GM21423 (cell line): ENCODE measurements around the gene AATK.

Experiments used
- ATAC-seq: cut with Tn5 transposase; IDR thresholded peaks from one replicate; pipeline ENCODE4 v1.9.1; 2021; ENCODE audit warnings: mild to moderate bottlenecking, moderate library complexity; ENCODE audit not compliant: unreplicated experiment

The AATK gene

DNA sequence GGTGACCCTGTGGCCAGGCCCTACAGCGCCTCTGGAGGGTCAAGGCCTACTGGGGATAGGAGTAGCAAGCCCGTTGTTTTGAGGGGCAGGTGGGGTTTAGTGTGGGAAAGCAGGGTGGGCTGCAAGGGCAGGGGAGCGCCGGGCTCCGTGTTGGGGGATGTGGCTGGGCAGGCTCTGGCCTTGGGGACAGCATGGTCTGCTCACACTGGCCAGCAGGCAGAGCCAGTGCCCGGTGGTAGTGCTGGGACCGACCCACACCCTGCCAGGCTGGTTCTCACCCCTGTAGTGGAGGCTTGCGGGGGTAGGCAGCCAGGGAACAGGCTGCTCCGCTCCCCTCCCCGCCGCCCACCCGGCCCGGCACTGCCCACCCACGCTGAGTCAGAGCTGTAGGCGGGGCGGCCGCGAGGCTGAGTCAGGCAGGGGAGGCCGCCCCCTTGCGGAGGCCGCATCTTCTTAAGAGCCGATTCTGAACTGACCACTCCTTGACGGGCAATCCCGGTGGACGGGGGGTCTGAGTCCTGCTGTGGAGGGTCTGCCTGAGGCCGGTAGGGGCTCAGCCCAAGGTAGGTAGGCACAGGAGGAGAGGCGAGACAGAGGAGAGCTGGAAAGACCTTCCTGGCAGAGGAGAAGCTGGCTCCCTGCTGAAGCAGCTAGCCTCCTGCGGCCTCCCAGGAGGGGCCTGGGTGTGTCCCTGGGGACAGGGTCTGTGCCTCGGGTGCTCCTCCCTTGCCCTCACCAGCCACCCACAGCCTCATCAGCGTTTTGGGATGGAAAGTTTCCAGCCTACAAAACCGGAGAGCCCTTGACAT, 68.7 kb downstream of the AATK start:
- ATAC-seq, result no peak

DNA sequence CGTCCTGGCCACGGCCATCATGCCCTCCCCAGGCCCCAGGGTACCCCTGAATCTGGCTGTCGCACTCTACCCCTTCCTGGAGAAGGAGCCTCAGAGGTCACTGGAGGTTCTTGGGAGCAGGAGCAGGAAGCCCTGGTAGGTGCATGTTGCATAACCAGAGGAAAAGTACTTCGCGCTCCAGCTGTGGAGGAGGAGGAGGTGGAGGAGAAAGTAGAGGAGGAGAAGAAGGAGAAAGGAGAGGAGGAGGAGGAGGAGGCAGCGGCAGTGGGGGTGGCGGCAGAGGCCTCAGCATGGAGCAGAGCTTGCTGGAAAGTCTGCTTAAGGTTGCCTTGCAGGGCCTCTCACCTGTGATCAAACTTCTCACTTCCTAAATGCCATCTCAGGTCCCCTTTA, 69.3 kb downstream of the AATK start:
- ATAC-seq, result no peak

DNA sequence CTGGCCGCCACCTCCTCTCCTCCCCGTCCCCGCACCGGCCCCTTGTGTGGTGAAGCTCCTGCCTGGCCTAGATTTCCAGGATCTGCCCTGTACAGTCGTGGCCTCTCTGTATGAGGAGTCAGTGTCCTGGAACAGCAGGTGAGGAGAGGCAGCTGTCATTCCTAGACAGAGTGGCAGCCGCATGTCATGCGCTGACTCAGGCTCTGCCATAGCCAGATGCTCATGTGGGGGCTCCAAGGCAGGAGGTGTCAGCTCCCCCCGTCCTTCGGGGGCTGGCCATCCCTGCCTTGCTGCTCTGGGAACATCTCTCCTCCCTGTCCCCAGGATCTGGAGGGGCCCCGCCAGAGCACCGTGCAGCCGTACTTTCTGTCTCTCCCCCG, 70.6 kb downstream of the AATK start:
- ATAC-seq, result no peak

DNA sequence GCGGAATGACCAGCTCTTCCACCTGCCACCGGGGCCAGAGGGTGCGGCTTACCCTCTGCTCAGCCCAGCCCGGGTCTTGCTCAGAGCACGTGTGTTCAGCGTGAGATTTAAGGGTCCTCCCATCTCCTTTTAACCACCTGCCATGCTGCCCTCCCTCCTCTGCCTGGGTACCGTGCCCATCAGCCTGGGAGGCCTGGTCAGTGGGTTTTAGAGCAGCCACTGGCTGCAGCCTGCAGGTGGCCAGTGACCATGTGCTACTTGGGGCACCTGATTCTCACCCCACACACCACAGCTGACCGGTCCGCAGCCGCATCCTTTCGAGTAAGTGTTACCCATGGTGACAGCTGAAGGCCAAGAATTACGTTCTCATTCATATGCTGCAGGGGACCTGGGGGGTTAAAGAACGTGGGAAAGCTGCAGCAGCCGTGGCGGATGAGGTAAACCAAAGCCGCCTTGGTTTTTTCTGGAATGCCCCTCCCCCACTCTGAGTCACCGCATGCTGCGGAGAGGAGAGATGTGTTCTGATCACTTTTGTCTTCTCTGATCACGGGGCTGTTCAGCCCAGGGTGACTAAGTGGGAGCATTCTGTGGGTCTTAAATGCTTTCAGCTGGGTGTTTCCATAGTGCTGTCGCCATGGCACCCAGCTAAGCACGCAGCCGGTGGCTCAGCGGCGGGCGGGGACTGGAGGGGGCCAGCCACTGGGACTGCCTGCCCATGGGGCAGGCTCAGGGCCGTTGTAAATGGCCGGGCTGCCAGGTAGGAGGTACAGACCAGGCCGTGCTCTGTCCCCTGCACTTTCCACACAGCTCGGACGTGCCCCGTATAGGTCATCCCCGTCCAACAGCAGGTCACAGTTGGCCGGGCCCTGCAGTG, 71.3 kb downstream of the AATK start:
- no peak for ATAC-seq

DNA sequence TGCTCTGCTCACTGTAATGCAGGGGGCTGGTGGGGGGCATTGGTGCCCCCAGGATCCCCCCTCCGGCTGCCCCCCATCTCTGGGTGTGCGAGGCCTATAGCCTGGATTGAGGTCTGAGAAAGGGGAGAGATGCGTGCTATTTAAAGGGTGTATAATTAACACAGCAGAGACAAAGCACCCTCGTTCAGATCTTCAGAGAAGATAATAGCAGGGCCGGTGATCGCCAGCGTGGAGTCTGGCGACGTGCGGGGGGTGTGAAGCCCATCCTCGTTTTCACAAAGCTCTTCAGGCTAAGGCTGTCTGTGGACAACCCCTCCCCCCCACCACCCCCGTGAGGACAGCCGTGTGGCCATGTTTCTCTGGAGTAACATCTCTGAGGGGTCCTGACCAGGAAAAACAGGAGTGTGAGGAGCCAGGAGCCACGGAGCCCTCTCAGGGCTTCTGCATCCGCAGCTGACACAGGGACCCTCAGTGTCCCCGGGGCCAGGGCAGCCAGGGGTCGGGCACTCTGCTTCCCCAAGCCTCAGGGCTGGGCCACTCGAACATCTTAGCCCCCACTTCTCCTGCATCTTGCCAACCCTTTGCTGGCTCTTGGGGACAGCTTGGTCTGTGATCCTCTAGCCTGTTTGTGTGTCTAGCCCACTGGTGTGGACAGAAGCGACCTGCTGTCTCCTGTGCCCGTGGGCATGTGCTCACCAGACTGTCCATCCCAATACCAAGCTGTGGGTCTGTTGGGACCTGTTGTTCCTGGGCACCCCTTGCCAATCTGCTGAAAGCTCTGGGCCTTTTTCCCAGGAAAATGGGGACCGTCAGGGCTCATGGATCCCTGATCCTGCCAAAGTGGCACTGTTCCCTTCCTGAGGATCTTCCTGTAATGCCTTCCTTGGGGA, 72.2 kb downstream of the AATK start:
- ATAC-seq, result no peak

DNA sequence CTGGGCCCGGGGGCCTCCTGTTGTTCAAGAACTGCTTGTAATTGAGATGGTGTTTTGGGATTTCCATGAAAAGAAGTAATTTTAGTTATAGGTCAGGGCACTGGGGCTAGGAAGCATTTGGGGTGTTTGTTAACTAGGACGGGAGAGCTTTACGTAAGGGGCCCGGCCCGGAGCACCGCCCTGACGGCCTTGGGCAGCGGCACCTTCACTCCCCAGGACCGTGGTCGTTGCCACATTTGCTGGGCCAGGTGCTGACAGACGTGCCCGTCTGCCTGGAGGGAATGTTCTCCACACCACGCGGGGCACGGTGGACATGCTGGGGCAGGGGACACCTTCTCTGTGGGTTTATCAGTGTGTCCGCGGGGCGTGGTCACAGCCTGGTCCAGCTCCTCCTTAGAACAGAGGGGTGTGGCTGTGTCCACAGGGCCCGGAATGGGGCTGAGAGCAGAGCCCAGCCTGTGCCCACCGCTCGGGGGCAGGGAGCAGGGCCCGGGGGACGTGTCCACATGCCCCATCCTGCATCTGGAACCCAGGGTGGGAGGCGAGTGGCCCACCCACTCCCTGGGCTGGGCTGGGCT, 73.4 kb downstream of the AATK start:
- no peak for ATAC-seq

DNA sequence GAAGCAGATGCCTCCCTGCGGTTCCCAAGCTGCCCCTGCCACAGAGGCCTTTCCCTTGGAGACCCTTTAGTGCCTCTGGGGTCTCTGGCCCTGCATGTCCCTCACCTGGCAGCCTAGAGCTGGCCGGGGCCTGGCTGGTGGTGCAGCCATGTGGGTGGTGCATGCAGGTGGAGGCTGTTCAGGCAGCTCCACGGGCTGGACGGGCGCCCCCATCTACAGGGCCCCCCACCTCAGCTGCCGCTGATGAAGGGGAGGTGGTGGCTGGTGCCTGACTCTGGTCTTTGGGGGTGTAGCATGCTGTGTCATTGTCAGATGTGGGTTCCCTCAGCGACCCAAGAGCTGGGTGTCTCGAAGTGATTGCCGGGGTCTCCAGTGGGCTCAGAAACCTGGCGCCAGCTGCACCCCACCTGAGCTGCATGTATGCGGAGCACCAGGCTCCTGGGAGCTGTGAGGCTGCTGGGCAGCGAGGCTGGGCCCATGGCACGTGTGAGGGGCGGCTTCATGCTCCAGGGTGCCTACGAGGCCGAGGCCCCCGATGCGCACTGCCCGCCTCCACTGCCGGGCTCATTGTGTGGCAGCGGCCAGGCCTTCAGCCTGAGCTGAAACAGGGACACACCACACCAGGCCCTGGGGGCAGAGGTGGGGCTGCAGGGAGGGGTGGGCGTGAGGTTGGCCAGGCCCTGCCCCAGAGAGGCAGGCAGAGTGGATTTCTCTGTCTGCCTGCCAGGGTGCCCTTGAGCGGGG, 74.1 kb downstream of the AATK start:
- ATAC-seq, result no peak

DNA sequence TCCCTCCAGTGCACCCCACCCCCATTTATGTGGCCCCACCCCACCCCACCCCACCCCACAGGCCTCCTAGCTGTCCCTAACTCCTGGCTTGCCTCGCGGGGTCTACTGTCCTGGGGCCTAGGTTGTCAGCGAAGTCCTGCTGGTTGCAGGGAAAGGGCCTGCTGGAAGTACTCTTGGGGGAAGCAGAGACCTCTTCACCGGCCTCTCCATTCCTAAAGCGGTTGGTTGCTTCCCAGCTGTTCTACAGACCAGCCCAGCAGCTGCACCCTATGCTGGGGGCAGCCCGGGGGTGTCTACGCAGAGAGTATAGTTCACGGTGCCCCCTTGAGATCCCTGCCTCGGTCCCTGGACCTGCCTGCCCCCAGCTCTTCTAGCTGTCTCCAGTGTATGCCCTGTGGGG, 74.9 kb downstream of the AATK start:
- ATAC-seq, result no peak

DNA sequence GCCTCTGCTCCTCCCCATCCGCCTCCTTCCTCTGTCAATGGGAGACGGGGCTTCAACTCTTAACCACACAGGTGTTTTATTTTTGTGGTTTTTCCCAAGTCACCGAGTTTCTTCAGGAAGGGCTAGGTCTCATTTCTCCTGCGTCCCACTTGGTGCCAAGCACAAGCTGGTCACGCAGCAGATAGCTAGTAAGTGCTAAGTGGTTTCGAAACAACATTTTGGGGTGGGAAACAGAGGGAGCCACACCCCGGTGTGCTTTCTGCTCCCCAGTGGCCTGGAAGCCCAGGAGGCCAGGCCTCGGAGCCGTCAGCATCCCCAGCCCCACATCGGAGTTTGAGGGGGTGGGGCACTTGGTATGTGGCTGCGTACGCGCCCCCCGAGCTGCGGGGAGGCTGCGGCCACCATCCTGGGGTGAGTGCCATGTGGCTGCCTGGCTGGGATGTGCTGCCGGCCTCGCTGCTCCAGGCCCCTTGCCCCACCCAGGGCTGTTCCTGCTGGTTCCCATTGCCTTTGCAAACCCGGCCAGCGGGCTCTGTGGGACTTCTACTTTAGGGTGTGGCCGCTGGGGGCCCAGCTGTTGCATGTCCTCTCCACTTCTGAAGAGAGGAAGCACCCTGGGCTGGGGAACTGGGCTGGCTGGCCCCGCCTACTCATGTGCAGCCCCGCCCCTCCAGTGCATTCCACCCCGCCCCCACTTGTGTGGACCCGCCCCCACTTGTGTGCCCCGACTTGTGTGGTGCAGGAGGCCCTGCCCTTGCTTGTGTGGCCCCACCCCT, 75.5 kb downstream of the AATK start:
- ATAC-seq, result no peak

DNA sequence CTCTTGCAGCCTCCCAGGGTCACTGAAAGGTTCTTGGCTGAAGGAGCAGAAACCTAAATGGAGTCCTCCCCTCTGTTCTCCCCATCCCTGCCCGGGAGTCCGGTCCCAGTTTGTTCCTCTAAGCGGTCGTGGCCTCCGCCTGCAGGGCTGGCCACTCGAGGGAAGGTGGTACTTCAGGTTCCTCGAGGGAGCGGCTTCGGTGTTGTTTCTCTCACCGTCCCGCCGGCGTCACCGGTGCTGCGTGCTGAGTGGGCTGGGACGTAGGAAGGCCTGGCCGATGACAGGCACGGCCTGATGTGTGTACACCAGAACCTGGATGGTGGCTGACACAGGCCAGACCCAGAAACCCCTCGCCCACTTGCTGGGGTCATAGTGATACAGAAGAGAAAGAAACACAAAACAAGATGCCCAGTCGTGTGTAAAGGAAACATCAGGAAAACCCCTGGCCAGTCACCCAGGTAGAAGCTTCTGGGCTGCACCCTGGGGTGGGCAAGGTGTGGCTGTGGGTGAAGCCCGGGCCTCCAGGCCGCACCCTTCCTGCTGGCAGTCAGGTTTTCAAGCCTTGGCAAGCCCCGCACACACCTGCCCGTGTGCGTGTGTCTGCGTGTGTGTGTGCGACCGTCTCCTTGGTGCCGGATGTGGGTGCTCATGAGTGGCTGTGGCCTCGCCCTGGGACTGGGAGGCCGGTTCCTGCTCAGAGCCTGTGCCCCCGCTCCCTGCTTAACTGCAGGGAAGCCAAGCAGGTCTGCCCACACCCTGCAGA, 79.1 kb downstream of the AATK start:
- no peak for ATAC-seq

DNA sequence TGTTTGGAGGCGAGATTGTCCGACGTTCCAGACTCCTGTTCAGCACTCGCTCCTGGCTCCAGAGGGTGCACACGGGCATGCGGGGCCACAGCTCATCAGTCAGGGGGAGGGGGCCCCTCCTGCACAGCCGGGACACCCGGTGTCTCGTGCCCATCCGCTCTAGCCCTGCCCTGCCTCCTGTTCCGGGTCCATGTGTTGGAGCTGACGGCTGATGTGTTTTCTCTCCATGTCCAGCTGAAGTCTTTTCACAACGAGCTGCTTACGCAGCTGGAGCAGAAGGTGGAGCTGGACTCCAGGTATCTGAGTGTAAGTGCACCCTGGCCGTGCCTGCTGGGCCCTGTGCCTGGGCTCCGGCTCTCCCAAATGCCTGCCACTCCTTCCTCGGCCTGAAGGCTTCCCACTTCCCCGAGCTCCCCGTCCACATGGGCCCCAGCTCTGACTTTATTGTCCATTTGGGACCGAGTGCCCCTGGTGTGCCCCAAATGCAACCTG, 80.6 kb downstream of the AATK start:
- no peak for ATAC-seq

DNA sequence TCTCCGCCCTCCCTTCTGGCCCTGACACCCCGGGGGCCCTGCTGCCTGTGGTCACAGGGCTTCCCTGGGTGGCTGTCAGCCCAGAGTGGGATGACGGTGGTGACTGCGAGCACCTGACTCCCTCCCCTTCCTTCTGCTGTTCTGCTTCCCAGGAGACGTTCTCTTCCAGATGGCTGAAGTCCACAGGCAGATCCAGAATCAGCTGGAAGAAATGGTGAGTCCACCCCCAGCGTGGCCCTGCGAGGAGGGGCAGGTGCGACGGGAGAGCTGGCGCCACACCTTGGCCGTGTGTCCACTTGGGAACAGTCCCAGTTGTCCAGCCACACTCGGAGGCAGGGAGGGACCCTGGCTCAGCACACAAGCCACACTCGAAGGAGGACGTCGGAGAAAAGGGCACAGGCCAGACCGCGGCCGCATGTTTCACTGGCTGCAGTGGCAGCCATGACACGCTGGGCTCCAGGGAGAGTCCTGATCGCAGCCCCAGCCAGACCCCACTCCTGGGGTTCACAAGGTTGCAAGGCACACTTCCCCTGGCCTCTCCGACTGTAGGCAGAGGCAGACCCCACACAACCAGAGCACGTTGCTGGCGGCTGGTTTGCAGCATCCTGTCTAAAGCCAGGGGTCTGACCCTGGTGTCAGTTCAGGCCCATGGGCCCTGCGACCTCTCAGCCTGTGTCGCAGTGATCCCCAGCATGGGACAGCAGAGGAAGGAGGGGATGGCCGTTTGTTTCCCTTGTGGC, 81.2 kb downstream of the AATK start:
- no peak for ATAC-seq

DNA sequence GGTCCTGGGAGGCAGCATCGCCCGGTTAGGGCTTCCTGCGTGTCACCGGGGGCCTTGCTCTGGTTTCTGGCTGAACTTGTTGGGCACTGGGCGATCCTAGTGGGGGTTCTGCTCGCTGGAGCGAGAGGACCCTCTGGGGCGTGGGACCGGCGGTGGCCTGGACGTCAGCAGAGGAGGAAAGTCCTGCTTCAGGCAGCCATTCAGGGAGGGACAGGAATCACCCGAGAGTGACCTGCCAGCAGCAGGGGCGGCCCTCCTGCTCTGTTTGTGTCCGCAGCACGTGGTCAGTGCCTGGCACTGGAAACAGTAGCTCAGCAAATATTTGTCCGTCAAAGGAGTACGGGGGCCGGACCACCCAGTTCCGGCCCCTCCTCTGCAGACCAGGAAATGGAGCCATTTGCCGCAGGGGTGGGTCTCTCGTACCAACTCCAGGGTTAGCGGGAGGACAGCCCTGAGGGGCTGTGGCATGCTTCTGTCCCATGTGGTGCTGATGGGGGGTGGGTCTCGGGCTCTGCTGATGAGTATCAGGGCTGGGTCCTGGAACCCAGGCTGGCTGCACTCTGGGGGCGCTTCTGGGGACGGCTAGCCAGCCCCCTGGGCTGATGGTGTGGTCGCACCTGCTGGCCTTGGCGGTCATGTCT, 82.8 kb downstream of the AATK start:
- ATAC-seq, result no peak

DNA sequence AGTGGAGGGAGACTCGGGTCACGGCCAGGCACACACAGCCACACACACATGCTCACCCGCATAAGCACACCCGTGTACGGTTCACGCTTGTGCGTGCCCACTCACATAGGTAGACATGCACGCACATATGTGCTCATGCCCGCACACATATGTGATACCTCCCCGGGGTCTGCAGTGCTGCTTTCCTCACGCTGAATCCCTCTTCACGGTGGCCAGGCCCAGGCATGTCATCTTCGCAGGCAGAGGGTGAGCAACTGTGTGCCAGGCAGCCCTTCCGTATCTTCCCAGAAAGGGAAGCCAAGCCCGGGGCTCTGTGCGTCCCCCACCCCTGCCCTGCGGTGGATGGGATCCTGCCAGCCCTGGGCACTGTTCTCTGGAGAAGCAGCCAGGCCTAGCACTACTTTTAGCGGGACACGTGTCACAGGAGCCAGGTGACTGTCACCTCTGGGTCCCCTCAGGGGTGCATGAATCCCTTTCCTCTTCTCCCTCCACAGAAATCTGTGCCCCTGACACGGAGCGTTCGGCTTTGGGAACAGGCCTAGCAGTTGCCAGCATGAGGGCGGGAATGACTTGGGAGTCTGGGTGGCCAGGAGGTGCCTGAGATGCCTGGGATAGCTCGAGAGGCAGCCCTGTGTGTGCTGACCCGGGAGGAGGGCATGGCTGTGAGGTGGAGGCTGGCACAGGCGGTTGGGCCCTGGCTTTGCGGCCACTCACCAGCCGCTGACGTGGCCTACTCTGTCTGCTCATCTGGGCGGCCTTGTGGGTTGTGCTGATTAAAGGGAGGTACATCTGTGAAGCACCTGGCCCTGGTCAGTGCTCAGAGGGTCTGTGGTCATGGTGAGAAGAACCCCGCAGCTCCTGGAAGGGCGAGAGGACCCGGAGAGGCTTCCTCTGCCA, 83.6 kb downstream of the AATK start:
- ATAC-seq, result no peak

DNA sequence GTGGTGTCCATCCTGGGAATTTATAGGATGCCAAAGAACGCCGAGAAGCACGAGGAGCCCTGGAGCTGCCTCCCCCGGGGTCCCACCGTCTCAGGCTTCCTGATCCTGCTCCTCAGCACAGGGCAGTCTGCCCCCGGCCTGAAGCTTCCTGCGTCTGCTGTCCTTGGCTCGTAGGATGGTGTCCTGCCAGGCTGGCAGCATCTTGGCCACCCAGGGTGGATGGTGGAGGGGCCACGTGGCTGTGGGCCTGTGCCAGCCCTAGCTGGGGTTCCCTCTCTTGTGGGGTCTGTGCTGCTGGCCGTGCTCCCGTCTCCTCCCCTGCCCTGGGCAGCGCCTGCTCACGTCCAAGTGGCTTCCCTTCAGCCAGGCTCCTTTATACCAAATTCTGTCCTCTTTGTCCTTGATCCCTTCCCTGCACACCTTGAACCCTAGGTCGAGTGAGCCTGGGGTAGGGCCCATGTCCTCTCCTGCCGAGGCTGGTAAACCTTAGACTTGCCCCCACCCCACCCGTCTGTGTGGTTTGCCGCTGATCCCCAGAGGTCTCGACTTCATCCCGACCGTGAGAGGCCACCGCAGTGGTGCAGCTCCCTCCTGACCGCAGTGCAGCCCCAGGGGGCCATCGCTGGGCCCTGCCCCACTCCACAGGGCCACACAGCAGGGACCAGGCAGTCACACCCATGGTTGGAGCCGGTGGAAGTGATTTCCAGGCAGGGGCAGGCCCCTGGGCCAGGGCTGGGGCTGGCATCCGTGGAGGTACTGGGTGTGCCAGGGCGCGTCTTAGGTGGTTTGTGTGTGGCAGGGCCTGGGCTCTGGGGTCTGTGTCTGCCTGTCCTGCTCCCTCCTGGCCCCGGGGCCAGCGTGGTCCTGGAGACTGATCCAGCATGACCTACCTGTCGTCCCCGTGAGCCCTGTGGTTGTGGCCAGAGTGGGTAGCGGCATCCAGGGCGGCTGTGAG, 84.5 kb downstream of the AATK start:
- no peak for ATAC-seq
